ENCODE data around the gene ARRDC2.
"Not testable (repeated sequence)": the region's sequence is repeated elsewhere in the genome, so short reads cannot be mapped to it uniquely, and the experiment has no call there.

- TF ChIP-seq, protein P1, sequence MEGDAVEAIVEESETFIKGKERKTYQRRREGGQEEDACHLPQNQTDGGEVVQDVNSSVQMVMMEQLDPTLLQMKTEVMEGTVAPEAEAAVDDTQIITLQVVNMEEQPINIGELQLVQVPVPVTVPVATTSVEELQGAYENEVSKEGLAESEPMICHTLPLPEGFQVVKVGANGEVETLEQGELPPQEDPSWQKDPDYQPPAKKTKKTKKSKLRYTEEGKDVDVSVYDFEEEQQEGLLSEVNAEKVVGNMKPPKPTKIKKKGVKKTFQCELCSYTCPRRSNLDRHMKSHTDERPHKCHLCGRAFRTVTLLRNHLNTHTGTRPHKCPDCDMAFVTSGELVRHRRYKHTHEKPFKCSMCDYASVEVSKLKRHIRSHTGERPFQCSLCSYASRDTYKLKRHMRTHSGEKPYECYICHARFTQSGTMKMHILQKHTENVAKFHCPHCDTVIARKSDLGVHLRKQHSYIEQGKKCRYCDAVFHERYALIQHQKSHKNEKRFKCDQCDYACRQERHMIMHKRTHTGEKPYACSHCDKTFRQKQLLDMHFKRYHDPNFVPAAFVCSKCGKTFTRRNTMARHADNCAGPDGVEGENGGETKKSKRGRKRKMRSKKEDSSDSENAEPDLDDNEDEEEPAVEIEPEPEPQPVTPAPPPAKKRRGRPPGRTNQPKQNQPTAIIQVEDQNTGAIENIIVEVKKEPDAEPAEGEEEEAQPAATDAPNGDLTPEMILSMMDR (IDR thresholded peaks at IDR 0.05) = not testable (repeated sequence)
- not testable (repeated sequence) for TF ChIP-seq EZH2phosphoT487 (IDR thresholded peaks at IDR 0.05)
Observed at GRCh38 chr19:17986569-17986968, 21.4 kb upstream of the ARRDC2 start.
